SK-N-MC (cell line): ENCODE results near the gene FCSK.

Experiments
- EZH2 ChIP-seq: fragments of 200-600 bp; sonication (generic); IDR thresholded peaks from one replicate; pipeline ENCODE4 v1.6.1; 2017; ENCODE audit warnings: antibody characterized with exemption
- POLR2AphosphoS5 ChIP-seq: IDR thresholded peaks from 2 replicates; pipeline ENCODE4 v1.6.1; 2012; ENCODE audit warnings: mild to moderate bottlenecking, low read depth, low read length, borderline replicate concordance

DNA sequence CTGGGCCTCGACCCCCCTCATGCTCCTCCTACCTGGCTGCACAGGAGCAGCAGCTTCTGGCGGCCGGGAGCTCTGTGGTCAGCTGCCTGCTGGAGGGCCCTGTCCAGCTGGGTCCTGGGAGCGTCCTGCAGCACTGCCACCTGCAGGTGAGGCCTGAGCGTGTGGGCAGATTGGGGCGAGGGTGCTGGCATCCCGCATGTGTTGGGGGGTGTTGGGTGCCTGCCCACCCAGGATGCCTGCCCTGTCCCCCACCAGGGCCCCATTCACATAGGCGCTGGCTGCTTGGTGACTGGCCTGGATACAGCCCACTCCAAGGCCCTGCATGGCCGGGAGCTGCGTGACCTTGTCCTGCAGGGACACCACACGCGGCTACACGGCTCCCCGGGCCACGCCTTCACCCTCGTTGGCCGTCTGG, 16.5 kb downstream of the FCSK start:
- TF ChIP-seq EZH2: no peak
- TF ChIP-seq POLR2AphosphoS5: no peak
